Measurements from ENCODE around the gene DYNC1I2.

DNA sequence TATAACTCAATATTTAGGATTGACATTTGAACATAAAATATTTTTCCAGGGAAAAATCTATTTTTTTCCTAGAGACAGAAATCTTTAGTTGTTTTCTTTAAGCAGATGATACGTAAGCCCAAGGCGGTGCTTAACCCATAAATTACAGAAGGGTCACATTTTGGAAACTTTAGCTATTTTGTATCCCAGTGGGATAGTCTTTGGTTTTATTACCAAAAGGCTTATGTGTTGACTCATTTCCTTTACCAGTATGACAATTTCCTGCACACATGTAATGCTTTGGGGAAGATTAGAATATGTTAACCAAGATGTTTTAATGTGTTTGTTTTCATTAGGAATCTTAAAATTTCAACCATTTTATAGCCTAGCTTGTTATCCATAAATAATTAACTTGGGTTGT is 24.8 kb downstream of the DYNC1I2 start:
- TF ChIP-seq, protein P1, sequence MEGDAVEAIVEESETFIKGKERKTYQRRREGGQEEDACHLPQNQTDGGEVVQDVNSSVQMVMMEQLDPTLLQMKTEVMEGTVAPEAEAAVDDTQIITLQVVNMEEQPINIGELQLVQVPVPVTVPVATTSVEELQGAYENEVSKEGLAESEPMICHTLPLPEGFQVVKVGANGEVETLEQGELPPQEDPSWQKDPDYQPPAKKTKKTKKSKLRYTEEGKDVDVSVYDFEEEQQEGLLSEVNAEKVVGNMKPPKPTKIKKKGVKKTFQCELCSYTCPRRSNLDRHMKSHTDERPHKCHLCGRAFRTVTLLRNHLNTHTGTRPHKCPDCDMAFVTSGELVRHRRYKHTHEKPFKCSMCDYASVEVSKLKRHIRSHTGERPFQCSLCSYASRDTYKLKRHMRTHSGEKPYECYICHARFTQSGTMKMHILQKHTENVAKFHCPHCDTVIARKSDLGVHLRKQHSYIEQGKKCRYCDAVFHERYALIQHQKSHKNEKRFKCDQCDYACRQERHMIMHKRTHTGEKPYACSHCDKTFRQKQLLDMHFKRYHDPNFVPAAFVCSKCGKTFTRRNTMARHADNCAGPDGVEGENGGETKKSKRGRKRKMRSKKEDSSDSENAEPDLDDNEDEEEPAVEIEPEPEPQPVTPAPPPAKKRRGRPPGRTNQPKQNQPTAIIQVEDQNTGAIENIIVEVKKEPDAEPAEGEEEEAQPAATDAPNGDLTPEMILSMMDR (IDR thresholded peaks at IDR 0.05) = no peak
- TF ChIP-seq POLR2A (IDR thresholded peaks at IDR 0.05) (no peak), POLR2AphosphoS5 (IDR thresholded peaks at IDR 0.05) (no peak)

Data from sigmoid colon (tissue), 4 donors.